ENCODE data around the gene SERPINA5. TPM values are rescaled to one million over a fixed set of nuclear protein-coding genes. Genes with fewer than 3 reads are reported as not detected.

SERPINA5 gene
- total RNA-seq: not detected
- polyA plus RNA-seq: not detected

GRCh38 chr14:94581127-94581999, at the start of gene SERPINA5:
TSS of gene SERPINA5 (plus strand) at chr14:94581426. CDS start at chr14:94587363, 5,937 bp downstream.
- no peaks in the 10 kb centered on the region for H3K4me1 ChIP-seq (ENCODE audit: insufficient read depth, low read length)
- no peaks in the 10 kb centered on the region for H3K36me3 ChIP-seq (ENCODE audit: insufficient read depth, low read length)
- Mint-ChIP-seq H3K27ac (peak within 1 kb of the TSS in 1 of 8 donors; percentile 37), H3K36me3 (no peaks in the 10 kb centered on the region), H3K27me3 (peaks cover 7 to 12% of the 10 kb centered on the region in 2 donors), H3K9me3 (peaks cover 0 to 2% (median 0%) of the 10 kb centered on the region in 5 donors), H3K4me1 (no peaks in the 10 kb centered on the region), H3K4me3 (no peak within 1 kb of the TSS)
- no peaks in the 10 kb centered on the region for H3K9me3 ChIP-seq (ENCODE audit: low read length)
- no peaks in the 10 kb centered on the region for H3K27me3 ChIP-seq (ENCODE audit: insufficient read depth, low read length, poor library complexity, severe bottlenecking)
- CTCF ChIA-PET: no interaction called here
- H3K27ac ChIP-seq (ENCODE audit: low read depth, low read length): no peak within 1 kb of the TSS
- no peak for DNase-seq
- H3K4me3 ChIP-seq (ENCODE audit: low read length): no peak within 1 kb of the TSS
- POLR2A ChIA-PET: no interaction called here

- POLR2A ChIA-PET: no interaction called here
- no peak overlapping the region for H3K27ac Mint-ChIP-seq
- H3K9me3 Mint-ChIP-seq: peaks cover 0 to 3% (median 2%) of the 10 kb centered on the region in 5 donors
- peaks cover 4 to 10% of the 10 kb centered on the region in 2 donors for H3K27me3 Mint-ChIP-seq
- no peaks in the 10 kb centered on the region for H3K4me1 Mint-ChIP-seq
- H3K27me3 ChIP-seq (ENCODE audit: insufficient read depth, low read length, poor library complexity, severe bottlenecking): no peaks in the 10 kb centered on the region
- no peaks in the 10 kb centered on the region for H3K36me3 ChIP-seq (ENCODE audit: insufficient read depth, low read length)
- no peaks in the 10 kb centered on the region for H3K36me3 Mint-ChIP-seq
- no peaks in the 10 kb centered on the region for H3K9me3 ChIP-seq (ENCODE audit: low read length)
- no peak overlapping the region for H3K27ac ChIP-seq (ENCODE audit: low read depth, low read length)
- H3K4me3 ChIP-seq (ENCODE audit: low read length): no peak overlapping the region
- no peaks in the 10 kb centered on the region for H3K4me1 ChIP-seq (ENCODE audit: insufficient read depth, low read length)
- no peak for DNase-seq
- H3K4me3 Mint-ChIP-seq: no peak overlapping the region
- CTCF ChIA-PET: no interaction called here
Observed at GRCh38 chr14:94532447-94532846, 48.8 kb upstream of the SERPINA5 start.

- peaks cover 0 to 3% (median 2%) of the 10 kb centered on the region in 5 donors for H3K9me3 Mint-ChIP-seq
- ChIA-PET CTCF (no interaction called here), POLR2A (no interaction called here)
- Histone ChIP-seq H3K9me3 (ENCODE audit: low read length) (no peaks in the 10 kb centered on the region), H3K4me1 (ENCODE audit: insufficient read depth, low read length) (no peaks in the 10 kb centered on the region), H3K4me3 (ENCODE audit: low read length) (no peak overlapping the region), H3K36me3 (ENCODE audit: insufficient read depth, low read length) (no peaks in the 10 kb centered on the region), H3K27ac (ENCODE audit: low read depth, low read length) (no peak overlapping the region), H3K27me3 (ENCODE audit: insufficient read depth, low read length, poor library complexity, severe bottlenecking) (no peaks in the 10 kb centered on the region)
- no peaks in the 10 kb centered on the region for H3K36me3 Mint-ChIP-seq
- H3K4me3 Mint-ChIP-seq: no peak overlapping the region
- no peaks in the 10 kb centered on the region for H3K4me1 Mint-ChIP-seq
- no peak overlapping the region for H3K27ac Mint-ChIP-seq
- DNase-seq: no peak
- H3K27me3 Mint-ChIP-seq: peaks cover 10 to 31% of the 10 kb centered on the region in 2 donors
Observed at GRCh38 chr14:94535506-94535905, 45.7 kb upstream of the SERPINA5 start.

- H3K4me3 Mint-ChIP-seq: no peak overlapping the region
- Histone ChIP-seq H3K27ac (ENCODE audit: low read depth, low read length) (no peak overlapping the region), H3K4me3 (ENCODE audit: low read length) (no peak overlapping the region), H3K4me1 (ENCODE audit: insufficient read depth, low read length) (no peaks in the 10 kb centered on the region), H3K9me3 (ENCODE audit: low read length) (no peaks in the 10 kb centered on the region), H3K27me3 (ENCODE audit: insufficient read depth, low read length, poor library complexity, severe bottlenecking) (no peaks in the 10 kb centered on the region), H3K36me3 (ENCODE audit: insufficient read depth, low read length) (no peaks in the 10 kb centered on the region)
- H3K4me1 Mint-ChIP-seq: no peaks in the 10 kb centered on the region
- no peak overlapping the region for H3K27ac Mint-ChIP-seq
- H3K9me3 Mint-ChIP-seq: peaks cover 0 to 3% (median 2%) of the 10 kb centered on the region in 5 donors
- POLR2A ChIA-PET: no interaction called here
- peaks cover 14 to 30% of the 10 kb centered on the region in 2 donors for H3K27me3 Mint-ChIP-seq
- DNase-seq: no peak
- CTCF ChIA-PET: no interaction called here
- no peaks in the 10 kb centered on the region for H3K36me3 Mint-ChIP-seq
Observed at GRCh38 chr14:94536836-94537235, 44.4 kb upstream of the SERPINA5 start.

GRCh38 chr14:94538070-94538740, 43.0 kb upstream of the SERPINA5 start:
- Histone ChIP-seq H3K27me3 (ENCODE audit: insufficient read depth, low read length, poor library complexity, severe bottlenecking) (no peaks in the 10 kb centered on the region), H3K9me3 (ENCODE audit: low read length) (no peaks in the 10 kb centered on the region), H3K4me1 (ENCODE audit: insufficient read depth, low read length) (no peaks in the 10 kb centered on the region), H3K27ac (ENCODE audit: low read depth, low read length) (no peak overlapping the region), H3K4me3 (ENCODE audit: low read length) (no peak overlapping the region), H3K36me3 (ENCODE audit: insufficient read depth, low read length) (no peaks in the 10 kb centered on the region)
- ChIA-PET CTCF (interaction anchor here (0.9 kb wide), 1 partner anchor 11 kb away, joined by 3 read pairs; no protein-coding TSS in a partner anchor), POLR2A (no interaction called here)
- H3K27me3 Mint-ChIP-seq: peaks cover 14 to 30% of the 10 kb centered on the region in 2 donors
- peaks cover 0 to 2% (median 0%) of the 10 kb centered on the region in 5 donors for H3K9me3 Mint-ChIP-seq
- no peaks in the 10 kb centered on the region for H3K36me3 Mint-ChIP-seq
- H3K27ac Mint-ChIP-seq: no peak overlapping the region
- no peak overlapping the region for H3K4me3 Mint-ChIP-seq
- DNase-seq: no peak
- H3K4me1 Mint-ChIP-seq: no peaks in the 10 kb centered on the region

GRCh38 chr14:94539181-94539580, 42.0 kb upstream of the SERPINA5 start:
- Mint-ChIP-seq H3K36me3 (no peaks in the 10 kb centered on the region), H3K4me1 (no peaks in the 10 kb centered on the region), H3K27ac (no peak overlapping the region), H3K27me3 (peaks cover 13 to 32% of the 10 kb centered on the region in 2 donors), H3K4me3 (no peak overlapping the region), H3K9me3 (no peaks in the 10 kb centered on the region)
- Histone ChIP-seq H3K4me3 (ENCODE audit: low read length) (no peak overlapping the region), H3K36me3 (ENCODE audit: insufficient read depth, low read length) (no peaks in the 10 kb centered on the region), H3K27ac (ENCODE audit: low read depth, low read length) (no peak overlapping the region), H3K27me3 (ENCODE audit: insufficient read depth, low read length, poor library complexity, severe bottlenecking) (no peaks in the 10 kb centered on the region), H3K4me1 (ENCODE audit: insufficient read depth, low read length) (no peaks in the 10 kb centered on the region), H3K9me3 (ENCODE audit: low read length) (no peaks in the 10 kb centered on the region)
- no peak for DNase-seq
- CTCF ChIA-PET: interaction anchor here (0.9 kb wide), 1 partner anchor 10 kb away, joined by 3 read pairs; no protein-coding TSS in a partner anchor
- POLR2A ChIA-PET: no interaction called here

GRCh38 chr14:94540031-94540794, 41.0 kb upstream of the SERPINA5 start:
- no peak overlapping the region for H3K4me3 ChIP-seq (ENCODE audit: low read length)
- H3K9me3 Mint-ChIP-seq: peaks cover 0 to 1% (median 0%) of the 10 kb centered on the region in 5 donors
- DNase-seq: no peak
- CTCF ChIA-PET: interaction anchor here (0.9 kb wide), 1 partner anchor 10 kb away, joined by 3 read pairs; no protein-coding TSS in a partner anchor
- no peaks in the 10 kb centered on the region for H3K27me3 ChIP-seq (ENCODE audit: insufficient read depth, low read length, poor library complexity, severe bottlenecking)
- H3K9me3 ChIP-seq (ENCODE audit: low read length): no peaks in the 10 kb centered on the region
- no peaks in the 10 kb centered on the region for H3K4me1 Mint-ChIP-seq
- no peaks in the 10 kb centered on the region for H3K36me3 ChIP-seq (ENCODE audit: insufficient read depth, low read length)
- POLR2A ChIA-PET: no interaction called here
- no peaks in the 10 kb centered on the region for H3K4me1 ChIP-seq (ENCODE audit: insufficient read depth, low read length)
- H3K27ac Mint-ChIP-seq: no peak overlapping the region
- no peak overlapping the region for H3K4me3 Mint-ChIP-seq
- no peaks in the 10 kb centered on the region for H3K36me3 Mint-ChIP-seq
- H3K27ac ChIP-seq (ENCODE audit: low read depth, low read length): no peak overlapping the region
- H3K27me3 Mint-ChIP-seq: peaks cover 16 to 32% of the 10 kb centered on the region in 2 donors
